Activated T-cell treated with anti-CD3 and anti-CD28 coated beads, Interleukin-2, amount 50 U/mL, for 1 hour (primary cell): ENCODE measurements around the gene SCAPER.

Experiments used
- DNase-seq: peaks from one replicate; pipeline ENCODE4 v3.0.0-alpha.2; 2020

SCAPER gene

GRCh38 chr15:76667943-76668715, 237.0 kb downstream of the SCAPER start:
- no peak for DNase-seq

GRCh38 chr15:76664895-76665294, 240.2 kb downstream of the SCAPER start:
- DNase-seq, result no peak

- no peak for DNase-seq
These were observed 240.7 kb downstream of the SCAPER start for GRCh38 chr15:76664411-76664810.

GRCh38 chr15:76663529-76663928, 241.6 kb downstream of the SCAPER start:
- DNase-seq, result no peak

GRCh38 chr15:76648732-76649444, 256.3 kb downstream of the SCAPER start:
- DNase-seq, result no peak

GRCh38 chr15:76647612-76648011, 257.5 kb downstream of the SCAPER start:
- DNase-seq, result no peak

- no peak for DNase-seq
These were observed 260.5 kb downstream of the SCAPER start for GRCh38 chr15:76644646-76645045.

GRCh38 chr15:76642671-76643070, 262.5 kb downstream of the SCAPER start:
- DNase-seq, result no peak

- DNase-seq, result no peak
These were observed 268.0 kb downstream of the SCAPER start for GRCh38 chr15:76637166-76637565.

- no peak for DNase-seq
These were observed 269.1 kb downstream of the SCAPER start for GRCh38 chr15:76636059-76636458.

- DNase-seq, result no peak
These were observed 278.5 kb downstream of the SCAPER start for GRCh38 chr15:76626611-76627010.

- no peak for DNase-seq
These were observed 279.9 kb downstream of the SCAPER start for GRCh38 chr15:76625267-76625666.

- DNase-seq, result no peak
These were observed 290.4 kb downstream of the SCAPER start for GRCh38 chr15:76614725-76615124.

GRCh38 chr15:76588811-76589747, 316.1 kb downstream of the SCAPER start:
- no peak for DNase-seq

GRCh38 chr15:76585576-76585897, 319.6 kb downstream of the SCAPER start:
- no peak for DNase-seq

- DNase-seq, result no peak
These were observed 320.1 kb downstream of the SCAPER start for GRCh38 chr15:76584868-76585575.

- no peak for DNase-seq
These were observed 322.6 kb downstream of the SCAPER start for GRCh38 chr15:76582550-76582949.

GRCh38 chr15:76577879-76578512, 327.1 kb downstream of the SCAPER start:
- DNase-seq, result no peak

GRCh38 chr15:76576523-76577279, 328.4 kb downstream of the SCAPER start:
- DNase-seq, result no peak

- no peak for DNase-seq
These were observed 329.5 kb downstream of the SCAPER start for GRCh38 chr15:76575679-76576078.

- DNase-seq, result no peak
These were observed 329.9 kb downstream of the SCAPER start for GRCh38 chr15:76575274-76575673.

GRCh38 chr15:76572983-76573314, 332.2 kb downstream of the SCAPER start:
- DNase-seq, result no peak
